GM18526 (cell line): Measurements from ENCODE around the gene LYPD6B.

Experiments
- POLR2A ChIP-seq: IDR thresholded peaks from 3 replicates; pipeline ENCODE4 v1.6.1; 2011; ENCODE audit not compliant: insufficient read length; ENCODE audit errors: extremely low read depth

LYPD6B gene

GRCh38 chr2:149049142-149049541, 10.6 kb downstream of the LYPD6B start:
- no peak for TF ChIP-seq POLR2A

DNA sequence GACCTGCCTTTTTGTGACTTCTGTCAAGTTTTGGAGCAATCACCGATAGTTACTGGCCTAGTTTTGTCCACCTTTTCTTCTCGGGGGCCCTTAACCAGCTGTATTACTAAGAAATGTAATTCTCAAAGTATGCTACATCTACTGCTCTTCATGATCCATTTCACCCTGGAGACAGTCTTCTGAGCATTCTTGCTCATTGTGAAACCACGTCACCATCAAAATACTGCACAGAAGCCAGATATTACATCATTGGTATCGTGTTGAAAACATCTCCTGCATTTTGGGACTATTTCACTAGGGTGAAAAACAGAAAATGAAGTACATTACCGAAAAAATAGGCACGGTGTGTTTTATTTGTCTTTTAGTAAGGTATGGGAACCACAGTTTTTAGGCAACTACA, 11.7 kb downstream of the LYPD6B start:
- TF ChIP-seq POLR2A = no peak

- no peak for TF ChIP-seq POLR2A
Observed at GRCh38 chr2:149055751-149056150, 17.3 kb downstream of the LYPD6B start.

DNA sequence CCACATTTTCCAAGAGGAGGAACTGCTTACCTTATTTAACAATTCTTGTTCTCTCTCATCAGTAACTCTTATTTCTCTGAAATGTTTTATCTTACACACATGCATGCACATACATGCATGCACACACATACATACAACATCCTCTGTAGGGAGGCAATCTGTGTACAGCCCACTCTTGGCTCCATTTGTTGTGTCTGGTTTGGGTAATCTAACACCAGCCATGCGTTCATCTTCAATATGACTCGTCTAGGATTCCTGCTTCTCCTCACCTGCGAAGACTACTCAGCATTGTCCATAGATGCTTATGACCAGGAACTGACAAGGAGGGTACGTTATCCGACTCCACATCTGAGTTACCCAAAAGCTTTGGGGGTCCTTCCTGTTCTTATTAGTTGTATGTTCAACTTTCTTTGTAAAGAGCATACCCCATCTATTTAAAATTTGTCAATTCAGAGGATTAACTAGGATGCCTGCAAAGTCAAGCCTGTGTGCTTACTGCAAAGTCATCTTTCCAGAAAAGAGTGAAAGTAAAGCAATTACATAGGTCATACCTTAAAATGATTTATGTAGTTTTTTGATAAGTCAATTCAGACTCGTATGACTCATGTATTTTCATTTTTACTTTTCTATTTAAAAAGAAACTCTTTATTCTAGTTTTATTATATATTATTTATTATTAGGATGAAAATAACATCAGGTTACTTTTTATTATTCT, 18.2 kb downstream of the LYPD6B start:
- TF ChIP-seq POLR2A = no peak

DNA sequence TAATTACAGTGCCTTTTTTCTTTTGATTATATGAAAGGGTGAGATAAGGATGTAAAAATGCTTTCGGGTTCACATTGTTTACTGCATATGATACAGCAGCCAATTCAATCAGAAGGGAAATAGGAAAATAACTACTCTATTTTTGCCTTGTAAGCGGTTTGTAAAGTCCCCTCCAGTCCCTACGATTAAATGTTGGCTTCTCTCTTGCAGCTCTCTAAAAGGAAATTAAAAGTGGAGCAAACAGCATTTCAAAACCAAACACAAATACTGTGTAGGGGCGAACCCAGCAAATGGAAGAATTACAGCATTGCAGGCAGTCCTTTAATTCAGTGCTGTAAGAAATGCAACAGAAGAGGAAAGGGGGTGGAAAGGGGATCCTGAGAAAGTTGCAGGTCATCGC, 18.9 kb downstream of the LYPD6B start:
- TF ChIP-seq POLR2A = no peak

DNA sequence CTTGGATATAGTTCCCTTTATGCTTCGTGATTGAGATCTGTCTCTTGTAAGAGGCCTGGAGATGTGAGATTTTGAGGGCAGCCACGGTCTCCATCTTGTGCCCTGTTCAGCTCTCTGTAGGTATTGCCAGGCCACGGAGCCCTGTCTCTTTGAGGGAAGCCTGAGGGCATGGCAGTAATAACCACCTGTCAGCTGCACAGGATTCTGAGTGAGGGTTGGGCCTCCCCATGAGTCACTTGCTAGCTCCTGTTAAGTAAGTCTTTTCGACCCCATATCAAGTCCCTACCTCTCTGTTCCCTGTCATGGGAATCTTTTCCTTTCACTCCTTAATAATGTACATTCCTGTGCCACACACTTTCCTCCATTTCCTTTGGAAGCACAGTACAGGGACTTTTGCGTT, 20.4 kb downstream of the LYPD6B start:
- TF ChIP-seq POLR2A = no peak

DNA sequence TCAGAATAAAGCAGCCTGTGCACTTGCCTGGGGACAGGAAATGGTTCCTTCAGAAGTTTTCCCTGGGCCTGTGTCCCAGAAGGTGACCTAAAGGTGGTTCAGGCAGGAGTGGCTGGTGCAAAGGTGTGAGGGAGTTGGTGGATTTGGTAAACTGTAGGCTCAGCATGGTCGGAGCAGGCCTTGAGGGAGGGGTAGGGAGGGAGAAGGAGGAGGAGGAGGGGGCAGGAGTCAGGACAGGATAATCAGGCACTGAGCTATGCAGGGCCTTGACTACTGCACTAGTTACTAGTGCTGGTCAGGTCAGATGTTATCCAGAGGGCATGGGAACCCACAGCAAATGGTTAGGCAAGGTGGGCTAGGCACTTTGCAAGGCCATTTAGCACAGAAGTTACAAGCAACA, 21.3 kb downstream of the LYPD6B start:
- no peak for TF ChIP-seq POLR2A

DNA sequence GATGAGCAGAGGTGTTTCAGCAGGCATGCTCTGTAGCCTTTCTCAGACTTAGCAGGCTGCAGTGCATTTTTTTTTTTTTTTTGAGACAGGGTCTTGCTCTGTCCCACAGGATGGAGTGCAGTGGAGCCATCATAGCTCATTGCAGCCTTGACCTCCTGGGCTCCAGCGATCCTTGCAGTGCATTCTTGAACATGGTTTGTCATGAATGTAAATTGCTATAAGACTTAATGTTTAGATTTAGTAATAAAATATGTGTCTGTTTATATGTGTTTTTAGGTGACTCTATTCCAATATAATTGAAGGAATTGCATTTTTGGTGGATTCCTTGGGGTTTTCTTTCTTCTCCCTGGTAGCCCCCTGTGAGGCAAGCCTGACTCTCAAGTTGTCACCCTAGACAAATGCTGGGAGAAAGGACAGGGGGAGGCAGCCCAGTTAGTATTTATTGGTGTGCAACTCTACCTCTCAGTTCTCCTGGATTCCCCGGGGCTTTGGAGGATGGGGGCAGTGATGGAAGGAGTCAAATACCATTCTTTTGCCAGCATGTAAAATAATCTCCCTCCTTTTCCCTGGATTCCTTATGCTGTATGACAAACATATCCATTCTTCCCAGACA, 22.7 kb downstream of the LYPD6B start:
- TF ChIP-seq POLR2A = no peak

DNA sequence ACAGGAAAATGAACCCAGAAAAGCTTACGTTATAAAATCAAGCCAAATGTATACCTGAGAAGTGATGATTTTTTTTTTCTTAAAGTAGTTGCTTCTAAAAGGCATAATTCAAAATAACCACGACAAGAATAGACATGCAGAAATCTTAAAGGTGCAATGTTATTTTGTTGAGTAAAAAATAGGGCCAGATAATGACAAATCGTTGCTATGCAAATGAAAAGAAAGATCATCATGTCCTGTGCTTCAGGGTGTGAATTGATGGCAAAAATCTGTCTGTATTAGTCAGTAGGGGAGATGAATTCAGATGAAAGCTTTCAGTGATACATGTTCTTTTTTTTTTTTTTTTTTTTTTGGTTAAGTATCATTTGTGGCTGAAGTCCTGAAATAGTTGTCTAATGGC, 24.0 kb downstream of the LYPD6B start:
- TF ChIP-seq POLR2A = no peak

- no peak for TF ChIP-seq POLR2A
Observed at GRCh38 chr2:149063177-149063576, 24.7 kb downstream of the LYPD6B start.

- no peak for TF ChIP-seq POLR2A
Observed at GRCh38 chr2:149064365-149064841, 25.9 kb downstream of the LYPD6B start.

- no peak for TF ChIP-seq POLR2A
Observed at GRCh38 chr2:149064856-149065630, 26.5 kb downstream of the LYPD6B start.

- no peak for TF ChIP-seq POLR2A
Observed at GRCh38 chr2:149068225-149068995, 29.9 kb downstream of the LYPD6B start.

- TF ChIP-seq POLR2A = no peak
Observed at GRCh38 chr2:149068996-149069888, 30.7 kb downstream of the LYPD6B start.

GRCh38 chr2:149070681-149071320, 32.3 kb downstream of the LYPD6B start:
- no peak for TF ChIP-seq POLR2A
